ENCODE measurements around the gene ZNF776.

The ZNF776 gene

DNA sequence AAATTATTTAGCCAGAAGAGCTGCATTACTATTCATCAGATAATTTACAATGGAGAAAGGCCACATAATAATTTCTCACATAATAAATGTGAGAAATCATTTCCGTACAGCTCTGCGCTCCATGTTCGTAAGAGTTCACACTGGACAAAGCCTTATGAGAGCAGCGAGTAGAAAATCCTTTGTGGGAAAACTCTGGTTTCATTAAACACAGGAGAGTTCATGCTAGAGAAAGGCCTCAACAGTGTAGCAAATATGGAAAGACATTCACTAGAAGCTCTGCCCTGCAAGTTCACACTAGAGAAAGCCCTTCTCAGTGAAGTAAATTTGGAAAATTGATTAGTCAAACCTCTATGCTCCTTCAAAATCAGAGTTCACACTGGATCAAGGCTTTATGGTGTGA, 8.4 kb downstream of the ZNF776 start:
- H3K4me3 ChIP-seq (ENCODE audit: low read depth, low read length): no peak overlapping the region
- TF ChIP-seq, protein P1, sequence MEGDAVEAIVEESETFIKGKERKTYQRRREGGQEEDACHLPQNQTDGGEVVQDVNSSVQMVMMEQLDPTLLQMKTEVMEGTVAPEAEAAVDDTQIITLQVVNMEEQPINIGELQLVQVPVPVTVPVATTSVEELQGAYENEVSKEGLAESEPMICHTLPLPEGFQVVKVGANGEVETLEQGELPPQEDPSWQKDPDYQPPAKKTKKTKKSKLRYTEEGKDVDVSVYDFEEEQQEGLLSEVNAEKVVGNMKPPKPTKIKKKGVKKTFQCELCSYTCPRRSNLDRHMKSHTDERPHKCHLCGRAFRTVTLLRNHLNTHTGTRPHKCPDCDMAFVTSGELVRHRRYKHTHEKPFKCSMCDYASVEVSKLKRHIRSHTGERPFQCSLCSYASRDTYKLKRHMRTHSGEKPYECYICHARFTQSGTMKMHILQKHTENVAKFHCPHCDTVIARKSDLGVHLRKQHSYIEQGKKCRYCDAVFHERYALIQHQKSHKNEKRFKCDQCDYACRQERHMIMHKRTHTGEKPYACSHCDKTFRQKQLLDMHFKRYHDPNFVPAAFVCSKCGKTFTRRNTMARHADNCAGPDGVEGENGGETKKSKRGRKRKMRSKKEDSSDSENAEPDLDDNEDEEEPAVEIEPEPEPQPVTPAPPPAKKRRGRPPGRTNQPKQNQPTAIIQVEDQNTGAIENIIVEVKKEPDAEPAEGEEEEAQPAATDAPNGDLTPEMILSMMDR (IDR thresholded peaks at IDR 0.05): no peak
- no peaks in the 10 kb centered on the region for H3K9me3 ChIP-seq (ENCODE audit: control insufficient read depth, low read length)
- no peaks in the 10 kb centered on the region for H3K27me3 ChIP-seq (ENCODE audit: control insufficient read depth, insufficient read depth, low read length)
- no peak overlapping the region for H3K4me2 ChIP-seq (ENCODE audit: low read length)
- peaks cover 19% of the 10 kb centered on the region for H3K79me2 ChIP-seq
- no peak overlapping the region for H3K9ac ChIP-seq
- H3K4me1 ChIP-seq: no peaks in the 10 kb centered on the region
- H3K36me3 ChIP-seq (ENCODE audit: control insufficient read depth, insufficient read depth, low read length): no peaks in the 10 kb centered on the region
- H3K27ac ChIP-seq: no peak overlapping the region
- H2AFZ ChIP-seq: no peak overlapping the region

DNA sequence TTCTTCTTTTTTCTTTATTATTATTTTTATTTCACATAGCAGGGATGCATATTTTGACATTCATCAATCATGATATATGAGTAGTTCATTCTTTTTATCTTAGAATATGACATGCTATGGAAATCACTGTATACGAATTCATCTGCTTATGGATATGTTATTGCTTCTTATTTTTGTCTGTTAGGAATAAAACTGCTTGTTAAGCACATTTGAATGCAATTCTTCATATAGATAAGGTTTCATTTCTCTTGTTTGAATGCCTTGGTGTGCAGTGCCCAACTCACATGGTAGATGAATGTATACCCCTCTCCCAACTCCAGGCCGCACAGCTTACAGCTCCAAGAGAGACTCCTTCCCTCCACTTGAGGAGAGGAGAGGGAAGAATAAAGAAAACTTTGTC, 11.3 kb downstream of the ZNF776 start:
- no peaks in the 10 kb centered on the region for H3K9me3 ChIP-seq (ENCODE audit: control insufficient read depth, low read length)

DNA sequence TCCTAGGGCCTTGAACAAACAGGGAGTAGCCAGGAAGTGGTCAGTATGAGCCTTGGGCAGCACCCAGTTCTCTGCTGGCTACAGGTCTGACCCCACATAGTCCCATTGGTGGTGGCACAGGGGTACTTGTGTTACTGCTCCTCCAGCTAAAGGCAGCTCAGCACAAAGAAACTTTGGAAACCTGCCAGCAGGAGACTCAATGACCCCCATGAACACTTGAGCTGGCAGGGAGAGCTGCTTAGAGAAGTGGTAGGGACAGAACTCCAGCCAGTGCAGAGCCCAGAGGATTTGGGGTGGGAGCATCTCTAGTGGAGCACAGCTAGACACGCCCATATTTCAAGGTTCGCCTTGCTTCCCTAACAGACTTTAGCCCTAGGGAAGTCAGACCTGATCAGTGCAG, 12.5 kb downstream of the ZNF776 start:
- H3K4me3 ChIP-seq (ENCODE audit: low read depth, low read length): no peak overlapping the region
- no peaks in the 10 kb centered on the region for H3K9me3 ChIP-seq (ENCODE audit: control insufficient read depth, low read length)
- no peak overlapping the region for H3K9ac ChIP-seq
- H3K4me2 ChIP-seq (ENCODE audit: low read length): no peak overlapping the region
- no peak overlapping the region for H3K27ac ChIP-seq
- H3K4me1 ChIP-seq: no peaks in the 10 kb centered on the region
- H2AFZ ChIP-seq: no peak overlapping the region
- TF ChIP-seq, protein P1 (IDR thresholded peaks at IDR 0.05): no peak
- no peaks in the 10 kb centered on the region for H3K36me3 ChIP-seq (ENCODE audit: control insufficient read depth, insufficient read depth, low read length)
- H3K27me3 ChIP-seq (ENCODE audit: control insufficient read depth, insufficient read depth, low read length): no peaks in the 10 kb centered on the region
- H3K79me2 ChIP-seq: peaks cover 18% of the 10 kb centered on the region

More for the DNA sequence above, 11.3 kb downstream of the ZNF776 start:
- H3K27me3 ChIP-seq (ENCODE audit: control insufficient read depth, insufficient read depth, low read length): no peaks in the 10 kb centered on the region
- no peak overlapping the region for H3K4me3 ChIP-seq (ENCODE audit: low read depth, low read length)
- H3K9ac ChIP-seq: no peak overlapping the region
- TF ChIP-seq, protein P1 (IDR thresholded peaks at IDR 0.05): no peak
- H3K36me3 ChIP-seq (ENCODE audit: control insufficient read depth, insufficient read depth, low read length): no peaks in the 10 kb centered on the region
- peaks cover 12% of the 10 kb centered on the region for H3K79me2 ChIP-seq
- H3K4me1 ChIP-seq: no peaks in the 10 kb centered on the region
- no peak overlapping the region for H3K4me2 ChIP-seq (ENCODE audit: low read length)
- H3K27ac ChIP-seq: no peak overlapping the region
- no peak overlapping the region for H2AFZ ChIP-seq

DNA sequence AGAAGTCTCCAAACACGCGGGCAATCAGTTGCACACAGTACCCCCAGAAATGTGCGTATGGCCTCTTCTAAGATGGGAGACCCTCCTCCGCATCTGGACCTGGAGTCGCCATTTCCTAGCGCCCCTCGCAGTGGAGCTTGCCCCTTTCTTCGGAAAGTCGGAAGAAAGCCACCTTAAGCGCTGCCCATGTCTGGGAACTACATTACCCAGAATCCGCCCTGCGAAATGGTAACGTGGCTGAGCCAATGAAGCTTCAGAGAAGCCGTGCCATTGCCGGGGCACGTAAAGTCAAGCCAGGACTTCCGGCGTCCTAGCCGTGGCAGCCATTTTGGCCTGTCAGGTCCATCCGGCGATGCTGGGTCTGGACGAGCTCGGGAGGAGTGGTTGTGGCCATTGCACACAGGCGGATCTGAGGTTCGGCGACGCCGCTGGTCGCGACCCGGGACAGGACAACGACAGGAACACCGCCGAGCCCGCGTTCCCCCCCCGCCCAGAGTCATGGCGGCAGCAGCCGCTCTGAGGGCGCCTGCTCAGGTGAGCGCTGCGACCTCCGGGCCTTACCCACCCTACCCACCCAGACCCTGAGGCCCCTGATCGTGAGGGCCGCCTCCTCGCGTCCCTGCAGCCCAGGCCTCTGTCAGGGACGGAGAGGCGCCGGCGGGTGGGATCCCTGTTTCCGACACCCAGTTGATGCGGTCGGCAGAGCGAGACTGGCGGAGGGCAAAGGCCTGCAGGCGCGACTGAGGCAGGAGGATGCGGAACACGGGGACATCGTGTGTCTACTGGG, 22.9 kb downstream of the ZNF776 start, which contains the start of gene ZNF586:
Gene ZNF586, plus strand, starts transcription at position 332 of the 787 bp plus-strand sequence. Its CDS starts 167 bp downstream, at position 499.
- Histone ChIP-seq H3K36me3 (ENCODE audit: control insufficient read depth, insufficient read depth, low read length) (no peaks in the 10 kb centered on the region), H3K4me1 (peaks cover 5% of the 10 kb centered on the region), H3K9ac (peak within 1 kb of the TSS; percentile 39), H3K27ac (peak within 1 kb of the TSS; percentile 67), H3K4me3 (ENCODE audit: low read depth, low read length) (peak within 1 kb of the TSS; percentile 55), H3K27me3 (ENCODE audit: control insufficient read depth, insufficient read depth, low read length) (no peaks in the 10 kb centered on the region), H2AFZ (peak within 1 kb of the TSS; percentile 83), H3K9me3 (ENCODE audit: control insufficient read depth, low read length) (no peaks in the 10 kb centered on the region), H3K79me2 (peaks cover 44% of the 10 kb centered on the region), H3K4me2 (ENCODE audit: low read length) (peak within 1 kb of the TSS; percentile 65)
- TF ChIP-seq, protein P1 (IDR thresholded peaks at IDR 0.05): no peak

DNA sequence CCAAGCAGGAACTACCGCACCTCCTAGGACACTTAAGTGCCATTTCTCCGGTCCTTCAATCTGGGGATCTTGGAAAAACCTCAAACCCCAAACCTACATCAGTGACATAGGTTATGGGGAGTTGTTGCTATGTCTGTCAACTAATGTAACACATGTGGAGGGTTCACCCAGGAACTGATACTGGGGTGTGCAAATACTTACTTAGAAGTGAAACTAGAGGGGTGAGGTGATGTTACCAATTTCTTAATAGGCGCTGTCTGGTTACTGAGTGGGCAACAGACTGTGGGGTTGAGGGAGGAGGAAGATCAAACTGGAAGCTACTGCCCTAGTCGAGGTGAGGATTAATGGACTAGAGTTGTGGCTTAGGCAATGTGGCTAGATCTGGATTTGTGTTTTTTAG, 24.8 kb downstream of the ZNF776 start:
- peak overlapping the region; percentile 5 for H3K4me3 ChIP-seq (ENCODE audit: low read depth, low read length)
- H3K4me2 ChIP-seq (ENCODE audit: low read length): no peak overlapping the region
- peaks cover 5% of the 10 kb centered on the region for H3K4me1 ChIP-seq
- H3K79me2 ChIP-seq: peaks cover 61% of the 10 kb centered on the region
- H3K9me3 ChIP-seq (ENCODE audit: control insufficient read depth, low read length): no peaks in the 10 kb centered on the region
- TF ChIP-seq, protein P1 (IDR thresholded peaks at IDR 0.05): no peak
- no peaks in the 10 kb centered on the region for H3K27me3 ChIP-seq (ENCODE audit: control insufficient read depth, insufficient read depth, low read length)
- H3K27ac ChIP-seq: no peak overlapping the region
- no peak overlapping the region for H3K9ac ChIP-seq
- H2AFZ ChIP-seq: no peak overlapping the region
- H3K36me3 ChIP-seq (ENCODE audit: control insufficient read depth, insufficient read depth, low read length): no peaks in the 10 kb centered on the region
